ENCODE data around the gene CD300C. TPM values are rescaled to one million over a fixed set of nuclear protein-coding genes. Genes with fewer than 3 reads are reported as not detected.

Gene CD300C
- total RNA-seq, 1 experiment from 2014 or later: not detected

DNA sequence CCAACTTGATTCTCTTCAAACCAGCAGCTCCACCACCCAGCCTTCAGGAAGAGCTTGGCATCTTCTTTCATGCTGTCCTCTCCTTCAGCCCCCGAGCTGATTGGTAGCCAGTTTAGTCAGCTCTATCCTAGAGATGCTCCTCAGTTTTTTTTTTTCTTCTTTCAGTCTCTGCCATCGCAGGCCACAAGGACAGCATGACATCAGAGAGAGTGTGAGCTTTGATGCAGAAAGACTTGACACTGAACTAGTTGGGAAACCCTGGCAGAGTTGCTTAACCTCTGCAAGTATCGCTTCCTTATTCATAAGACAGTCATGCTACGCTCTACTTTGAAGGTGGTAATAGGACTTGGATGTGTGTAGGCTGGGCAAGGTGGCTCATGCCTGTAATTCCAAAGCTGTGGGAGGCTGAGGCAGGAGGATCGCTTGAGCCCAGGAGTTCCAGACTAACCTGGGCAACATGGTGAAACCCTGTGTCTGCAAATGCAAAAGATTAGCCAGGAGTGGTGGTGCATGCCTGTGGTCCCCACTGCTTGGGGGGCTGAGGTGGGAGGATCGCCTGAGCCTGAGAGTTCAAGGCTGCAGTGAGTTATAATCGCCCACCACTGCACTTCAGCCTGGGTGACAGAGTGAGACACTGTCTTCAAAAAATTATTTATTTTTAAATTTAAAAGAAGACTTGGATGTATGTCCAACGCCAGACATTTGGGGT lies 17.3 kb downstream of the CD300C start:
- intact Hi-C loops (cut with micrococcal nuclease; ENCODE audit: unreplicated experiment) (no loop called here), in situ Hi-C loops (cut with HindIII; ENCODE audit: low pct_unique_long_range_greater_than_20kb, low sequenced_read_pairs) (no loop called here)
- POLR2A ChIA-PET: no interaction called here
- Histone ChIP-seq H3K27ac (ENCODE audit: low read length) (no peak overlapping the region), H3K27me3 (ENCODE audit: control insufficient read depth, insufficient read depth, low read length) (peaks cover 17% of the 10 kb centered on the region), H3K9me3 (ENCODE audit: control insufficient read depth, insufficient read depth, low read depth, low read length) (no peaks in the 10 kb centered on the region), H3K36me3 (ENCODE audit: control insufficient read depth, insufficient read depth, low read length) (no peaks in the 10 kb centered on the region), H3K4me3 (ENCODE audit: low read depth in 2 of 2, low read length in 2 of 2) (no peak overlapping the region), H3K4me1 (ENCODE audit: control insufficient read depth, insufficient read depth, low read length) (no peaks in the 10 kb centered on the region; the same call in 1 of the 2 replicates)
- TF ChIP-seq, protein P1, sequence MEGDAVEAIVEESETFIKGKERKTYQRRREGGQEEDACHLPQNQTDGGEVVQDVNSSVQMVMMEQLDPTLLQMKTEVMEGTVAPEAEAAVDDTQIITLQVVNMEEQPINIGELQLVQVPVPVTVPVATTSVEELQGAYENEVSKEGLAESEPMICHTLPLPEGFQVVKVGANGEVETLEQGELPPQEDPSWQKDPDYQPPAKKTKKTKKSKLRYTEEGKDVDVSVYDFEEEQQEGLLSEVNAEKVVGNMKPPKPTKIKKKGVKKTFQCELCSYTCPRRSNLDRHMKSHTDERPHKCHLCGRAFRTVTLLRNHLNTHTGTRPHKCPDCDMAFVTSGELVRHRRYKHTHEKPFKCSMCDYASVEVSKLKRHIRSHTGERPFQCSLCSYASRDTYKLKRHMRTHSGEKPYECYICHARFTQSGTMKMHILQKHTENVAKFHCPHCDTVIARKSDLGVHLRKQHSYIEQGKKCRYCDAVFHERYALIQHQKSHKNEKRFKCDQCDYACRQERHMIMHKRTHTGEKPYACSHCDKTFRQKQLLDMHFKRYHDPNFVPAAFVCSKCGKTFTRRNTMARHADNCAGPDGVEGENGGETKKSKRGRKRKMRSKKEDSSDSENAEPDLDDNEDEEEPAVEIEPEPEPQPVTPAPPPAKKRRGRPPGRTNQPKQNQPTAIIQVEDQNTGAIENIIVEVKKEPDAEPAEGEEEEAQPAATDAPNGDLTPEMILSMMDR (IDR thresholded peaks at IDR 0.05): no peak
- TF ChIP-seq, protein P2, sequence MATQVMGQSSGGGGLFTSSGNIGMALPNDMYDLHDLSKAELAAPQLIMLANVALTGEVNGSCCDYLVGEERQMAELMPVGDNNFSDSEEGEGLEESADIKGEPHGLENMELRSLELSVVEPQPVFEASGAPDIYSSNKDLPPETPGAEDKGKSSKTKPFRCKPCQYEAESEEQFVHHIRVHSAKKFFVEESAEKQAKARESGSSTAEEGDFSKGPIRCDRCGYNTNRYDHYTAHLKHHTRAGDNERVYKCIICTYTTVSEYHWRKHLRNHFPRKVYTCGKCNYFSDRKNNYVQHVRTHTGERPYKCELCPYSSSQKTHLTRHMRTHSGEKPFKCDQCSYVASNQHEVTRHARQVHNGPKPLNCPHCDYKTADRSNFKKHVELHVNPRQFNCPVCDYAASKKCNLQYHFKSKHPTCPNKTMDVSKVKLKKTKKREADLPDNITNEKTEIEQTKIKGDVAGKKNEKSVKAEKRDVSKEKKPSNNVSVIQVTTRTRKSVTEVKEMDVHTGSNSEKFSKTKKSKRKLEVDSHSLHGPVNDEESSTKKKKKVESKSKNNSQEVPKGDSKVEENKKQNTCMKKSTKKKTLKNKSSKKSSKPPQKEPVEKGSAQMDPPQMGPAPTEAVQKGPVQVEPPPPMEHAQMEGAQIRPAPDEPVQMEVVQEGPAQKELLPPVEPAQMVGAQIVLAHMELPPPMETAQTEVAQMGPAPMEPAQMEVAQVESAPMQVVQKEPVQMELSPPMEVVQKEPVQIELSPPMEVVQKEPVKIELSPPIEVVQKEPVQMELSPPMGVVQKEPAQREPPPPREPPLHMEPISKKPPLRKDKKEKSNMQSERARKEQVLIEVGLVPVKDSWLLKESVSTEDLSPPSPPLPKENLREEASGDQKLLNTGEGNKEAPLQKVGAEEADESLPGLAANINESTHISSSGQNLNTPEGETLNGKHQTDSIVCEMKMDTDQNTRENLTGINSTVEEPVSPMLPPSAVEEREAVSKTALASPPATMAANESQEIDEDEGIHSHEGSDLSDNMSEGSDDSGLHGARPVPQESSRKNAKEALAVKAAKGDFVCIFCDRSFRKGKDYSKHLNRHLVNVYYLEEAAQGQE (IDR thresholded peaks at IDR 0.05; ENCODE audit: insufficient read depth in 1 of 2, low read depth in 2 of 2, low read length in 1 of 2): no peak
- TF ChIP-seq TCF7L2 (IDR thresholded peaks at IDR 0.05; ENCODE audit: low read depth, low read length): no peak
- BruUV-seq (replicated peaks): no TSS peak
- CTCF ChIA-PET: interaction anchor here (0.5 kb wide), 1 partner anchor 13 kb away, joined by 3 read pairs; no protein-coding TSS in a partner anchor
- DNase-seq (ENCODE audit: low read depth, low spot score): no peak
- ATAC-seq: no peak

DNA sequence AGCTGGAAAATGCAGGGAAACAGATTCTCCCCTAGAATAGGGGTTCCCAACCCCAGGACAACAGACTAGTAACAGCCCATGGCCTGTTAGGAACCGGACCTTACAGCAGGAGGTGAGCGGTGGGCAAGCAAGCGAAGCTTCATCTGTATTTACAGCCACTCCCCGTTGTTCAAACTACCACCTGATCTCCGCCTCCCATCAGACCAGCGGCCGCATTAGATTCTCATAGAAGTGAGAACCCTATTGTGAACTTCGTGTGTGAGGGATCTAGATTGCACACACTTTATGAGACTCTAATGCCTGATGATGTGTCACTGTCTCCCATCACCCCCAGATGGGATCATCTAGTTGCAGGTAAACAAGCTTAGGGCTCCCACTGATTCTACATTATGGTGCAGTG lies 18.2 kb downstream of the CD300C start:
- Histone ChIP-seq H3K27me3 (ENCODE audit: control insufficient read depth, insufficient read depth, low read length) (peaks cover 16% of the 10 kb centered on the region), H3K27ac (ENCODE audit: low read length) (no peak overlapping the region), H3K4me3 (ENCODE audit: low read depth in 2 of 2, low read length in 2 of 2) (no peak overlapping the region), H3K4me1 (ENCODE audit: control insufficient read depth, insufficient read depth, low read length) (no peaks in the 10 kb centered on the region; the same call in 1 of the 2 replicates), H3K36me3 (ENCODE audit: control insufficient read depth, insufficient read depth, low read length) (no peaks in the 10 kb centered on the region), H3K9me3 (ENCODE audit: control insufficient read depth, insufficient read depth, low read depth, low read length) (no peaks in the 10 kb centered on the region)
- no peak for ATAC-seq
- DNase-seq (ENCODE audit: low read depth, low spot score): no peak
- intact Hi-C loops (cut with micrococcal nuclease; ENCODE audit: unreplicated experiment): no loop called here
- TF ChIP-seq SIN3A (IDR thresholded peaks at IDR 0.05; ENCODE audit: borderline replicate concordance, insufficient read depth, low read depth, low read length): no peak
- TF ChIP-seq, protein P2 (IDR thresholded peaks at IDR 0.05; ENCODE audit: insufficient read depth in 1 of 2, low read depth in 2 of 2, low read length in 1 of 2): no peak
- TF ChIP-seq, protein P1 (IDR thresholded peaks at IDR 0.05): no peak
- TF ChIP-seq POLR2AphosphoS5 (IDR thresholded peaks at IDR 0.05; ENCODE audit: low read depth, low read length): no peak
- no peak for TF ChIP-seq TCF7L2 (IDR thresholded peaks at IDR 0.05; ENCODE audit: low read depth, low read length)
- in situ Hi-C loops (cut with HindIII; ENCODE audit: low pct_unique_long_range_greater_than_20kb, low sequenced_read_pairs): no loop called here
- ChIA-PET POLR2A (no interaction called here), CTCF (interaction anchor here (0.6 kb wide), 1 partner anchor 223 kb away, joined by 14 read pairs; no protein-coding TSS in a partner anchor)
- no TSS peak for BruUV-seq (replicated peaks)
